Measurements from ENCODE around the gene TIMM17A.

- TF ChIP-seq CTCF (IDR thresholded peaks at IDR 0.05; ENCODE audit: poor library complexity), result no peak
- TF ChIP-seq EZH2 (IDR thresholded peaks at IDR 0.05; ENCODE audit: borderline replicate concordance), result no peak
Observed at GRCh38 chr1:201925981-201926645, 29.2 kb upstream of the TIMM17A start.

All from hepatocyte (in vitro differentiated cells).